Hematopoietic multipotent progenitor cell treated with erythropoietin and hydrocortisone succinate and interleukin-3 and kit ligand, for 6 days (in vitro differentiated cells): ENCODE results near the gene IFNW1.

ENCODE experiments used
- DNase-seq: peaks from one replicate; pipeline ENCODE4 v3.0.0-alpha.2; 2015

Gene IFNW1

DNA sequence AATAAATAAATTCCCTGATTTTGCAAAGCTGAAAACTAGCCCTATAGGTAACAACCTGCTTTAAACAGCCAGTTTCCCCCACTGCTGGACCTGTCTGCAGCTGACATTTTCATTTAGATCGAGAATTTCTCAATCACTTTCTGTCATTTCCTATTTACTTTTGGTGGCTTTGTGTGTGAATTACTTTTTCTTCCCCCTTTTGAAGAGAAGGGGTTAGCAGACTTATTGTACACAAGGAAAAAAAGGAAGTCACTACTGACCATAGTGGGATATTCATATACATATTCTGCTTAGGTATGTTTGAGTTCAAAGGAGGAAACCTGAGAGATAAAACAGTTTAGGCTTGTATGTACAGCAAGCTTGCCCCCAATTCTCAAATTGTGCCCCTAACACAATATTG is 36.8 kb downstream of the IFNW1 start:
- peak; percentile 48 for DNase-seq

DNA sequence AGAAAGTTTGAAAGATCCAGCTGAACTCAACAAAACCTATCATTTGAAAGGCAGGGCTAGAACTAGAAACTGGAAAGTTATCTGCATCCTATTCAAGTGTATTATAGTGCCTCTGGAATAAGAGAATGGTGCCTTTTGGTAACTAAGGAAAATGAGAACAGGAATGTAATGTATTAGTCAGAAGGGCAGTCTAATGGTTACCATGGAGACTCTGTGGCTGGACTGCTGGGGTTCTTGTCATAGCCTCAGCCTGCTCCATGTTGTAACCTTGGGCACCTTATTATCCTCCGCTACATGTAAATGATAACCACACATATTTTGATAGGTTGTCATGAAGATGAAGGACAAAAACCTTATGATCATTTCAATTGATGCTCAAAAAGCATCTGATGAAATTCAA is 39.3 kb downstream of the IFNW1 start:
- no peak for DNase-seq

DNA sequence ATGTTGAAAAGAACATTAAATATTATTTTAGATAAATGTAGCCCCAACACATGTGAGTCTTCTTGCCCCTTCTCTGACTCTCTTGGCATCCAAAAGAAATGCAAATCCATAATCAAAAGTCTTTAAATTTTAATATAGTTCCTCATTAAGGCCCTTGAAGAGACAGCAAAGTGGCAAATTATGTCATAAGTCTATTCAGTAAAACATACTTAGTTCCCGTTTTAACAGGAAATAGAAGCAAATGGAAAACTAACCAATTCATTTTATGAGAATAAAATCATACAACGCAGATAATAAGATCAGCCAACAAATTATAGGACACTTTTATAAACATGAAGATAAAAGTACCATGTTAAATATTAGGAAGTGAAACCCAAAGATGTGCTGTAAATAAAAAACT is 43.8 kb downstream of the IFNW1 start:
- peak; percentile 37 for DNase-seq

DNA sequence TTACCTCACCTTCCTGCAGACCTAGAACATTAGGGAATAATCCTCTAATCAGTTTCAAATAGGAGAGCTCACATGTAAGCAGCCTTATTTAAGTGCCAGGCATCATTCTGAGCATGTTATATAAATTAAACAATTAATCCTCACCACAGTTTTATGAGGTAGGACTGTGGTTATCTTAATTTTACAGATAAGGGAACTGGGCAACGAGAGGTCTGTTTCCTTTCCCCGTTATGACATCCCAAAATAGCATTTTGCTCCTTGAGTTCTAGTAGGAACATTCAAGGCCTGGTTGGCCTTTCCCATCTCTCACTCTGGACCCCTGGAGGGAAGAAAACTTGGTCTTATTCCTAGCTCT is 44.8 kb downstream of the IFNW1 start:
- DNase-seq: peak; percentile 61

DNA sequence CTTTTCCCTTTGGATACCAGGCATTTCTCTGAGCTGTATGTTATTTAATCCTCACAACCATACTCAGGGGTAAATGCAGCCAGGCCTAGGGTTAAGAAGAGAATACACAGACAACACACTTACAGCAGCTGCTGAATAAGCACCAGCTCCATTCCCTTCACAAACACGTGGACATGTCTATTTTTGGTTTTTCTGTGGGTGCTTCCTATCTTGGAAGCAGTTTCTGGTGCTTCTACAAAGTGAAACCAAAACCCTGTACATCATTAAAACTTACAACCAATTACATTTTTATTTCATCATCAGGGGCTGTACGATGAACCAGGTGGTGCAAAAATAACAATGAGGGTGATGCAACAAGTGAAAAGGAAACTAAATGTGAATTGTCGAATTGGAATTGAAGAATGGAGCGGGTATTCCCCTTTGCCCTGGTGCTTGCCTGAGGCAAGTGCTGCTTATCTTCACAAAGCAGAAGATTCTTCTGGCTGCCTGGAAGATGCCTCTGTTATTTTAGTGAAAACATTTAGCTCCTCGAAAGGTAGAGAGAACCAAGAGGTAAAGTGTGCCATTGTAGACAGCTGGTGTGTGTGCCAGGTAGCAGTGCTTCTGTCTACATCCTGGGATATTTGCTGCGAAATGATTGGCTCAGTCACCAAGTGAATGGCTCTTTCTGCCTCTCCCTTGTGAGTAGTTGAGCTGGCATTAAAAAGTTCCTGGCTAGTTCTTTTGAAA is 45.3 kb downstream of the IFNW1 start:
- peak; percentile 80 for DNase-seq

DNA sequence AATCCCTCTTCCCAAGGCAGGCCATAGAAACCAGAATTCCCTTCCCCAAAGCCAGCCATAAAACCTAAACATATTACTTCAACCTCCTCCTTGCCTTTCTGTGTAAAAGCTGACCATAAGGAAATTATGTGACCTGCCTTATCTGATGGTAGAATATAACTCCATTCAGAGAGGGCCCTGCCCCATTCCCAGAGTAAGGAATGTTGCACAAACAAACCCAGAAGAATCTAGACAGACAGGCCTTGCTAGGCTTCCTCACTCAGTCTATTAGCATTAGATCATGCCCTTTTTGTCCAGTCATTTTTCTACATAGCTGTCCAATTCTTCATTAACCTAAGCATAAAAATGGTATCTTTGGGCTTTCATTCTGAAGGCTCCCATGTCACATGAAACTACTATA is 46.1 kb downstream of the IFNW1 start:
- DNase-seq: no peak
